MM.1S (cell line): ENCODE results near the gene PPBP.

Experiments
- CTCF ChIP-seq: fragments of 300-600 bp; sonication (generic); IDR thresholded peaks from 2 replicates; pipeline ENCODE4 v1.5.1; 2016; ENCODE audit warnings: antibody characterized with exemption, low read length, mixed read lengths
- EZH2 ChIP-seq: fragments of 300-600 bp; sonication (generic); optimal IDR thresholded peaks from 2 replicates; pipeline ENCODE3; 2017; ENCODE audit warnings: low read depth, mild to moderate bottlenecking, antibody characterized with exemption, low read length, mixed read lengths
- EZH2phosphoT487 ChIP-seq: fragments of 300-600 bp; sonication (generic); IDR thresholded peaks from 2 replicates; pipeline ENCODE4 v1.6.1; 2018; ENCODE audit warnings: antibody characterized with exemption, low read length

- TF ChIP-seq CTCF (no peak), EZH2 (no peak), EZH2phosphoT487 (no peak)
These were observed 42.3 kb upstream of the PPBP start for GRCh38 chr4:74030285-74030684.
